GM23338 (cell line): ENCODE data around the gene EYA4. TPM values are rescaled to one million over a fixed set of nuclear protein-coding genes. Genes with fewer than 3 reads are reported as not detected.

Experiments
- ATAC-seq: fragments of 200-7000 bp; cut with Tn5 transposase; 3 replicates; pipeline ENCODE4 v1.9.1; 2020
- DNase-seq: peaks from one replicate; pipeline ENCODE4 v3.0.0-alpha.2; 2015; ENCODE audit warnings: low spot score
- H2AFZ ChIP-seq: fragments of 200-600 bp; sonication (generic); 2 replicates; pipeline ENCODE4 v1.8.0; 2016; ENCODE audit warnings: antibody characterized with exemption, mild to moderate bottlenecking, moderate library complexity
- H3F3A ChIP-seq: fragments of 200-600 bp; sonication (generic); replicated peaks from 2 replicates; pipeline ENCODE4 v1.8.0; 2017; ENCODE audit warnings: antibody characterized with exemption, mixed run types, low read depth
- H3K27ac ChIP-seq: fragments of 200-600 bp; sonication (generic); 2 replicates; pipeline ENCODE4 v1.6.1; 2016; ENCODE audit warnings: low read depth
- H3K27me3 ChIP-seq: fragments of 200-600 bp; sonication (generic); 2 replicates; pipeline ENCODE4 v1.8.0; 2016; ENCODE audit warnings: mild to moderate bottlenecking, mixed run types, moderate library complexity; ENCODE audit not compliant: insufficient read depth
- H3K36me3 ChIP-seq: fragments of 200-600 bp; sonication (generic); 2 replicates; pipeline ENCODE4 v1.8.0; 2016; ENCODE audit warnings: mild to moderate bottlenecking; ENCODE audit not compliant: insufficient read depth
- H3K4me1 ChIP-seq: fragments of 200-600 bp; sonication (generic); 2 replicates; pipeline ENCODE4 v1.8.0; 2016; ENCODE audit warnings: mild to moderate bottlenecking, moderate library complexity; ENCODE audit not compliant: insufficient read depth
- H3K4me2 ChIP-seq: fragments of 200-600 bp; sonication (generic); 2 replicates; pipeline ENCODE4 v1.7.1; 2017; ENCODE audit warnings: mixed run types
- H3K4me3 ChIP-seq: fragments of 200-600 bp; sonication (generic); 2 replicates; pipeline ENCODE4 v1.6.1; 2016; ENCODE audit warnings: mixed run types
- H3K79me2 ChIP-seq: fragments of 200-600 bp; sonication (generic); replicated peaks from 2 replicates; pipeline ENCODE4 v1.8.0; 2017; ENCODE audit warnings: mild to moderate bottlenecking; ENCODE audit not compliant: insufficient read depth
- H3K9me2 ChIP-seq: fragments of 200-600 bp; sonication (generic); 2 replicates; pipeline ENCODE4 v1.8.0; 2017; ENCODE audit not compliant: insufficient read depth
- H4K20me1 ChIP-seq: fragments of 200-600 bp; sonication (generic); replicated peaks from 2 replicates; pipeline ENCODE4 v1.8.0; 2017; ENCODE audit warnings: mild to moderate bottlenecking; ENCODE audit not compliant: insufficient read depth
- H3K27ac Mint-ChIP-seq: 2 replicates; pipeline ENCODE4 v1.8.0; 2020; ENCODE audit warnings: inconsistent platforms, mild to moderate bottlenecking, moderate library complexity, mixed read lengths
- H3K27me3 Mint-ChIP-seq: 3 replicates; pipeline ENCODE4 v1.8.0; 2022; ENCODE audit warnings: low read depth, mild to moderate bottlenecking, moderate library complexity, mixed read lengths, inconsistent platforms; ENCODE audit not compliant: insufficient read depth, poor library complexity
- H3K36me3 Mint-ChIP-seq: 3 replicates; pipeline ENCODE4 v1.8.0; 2021; ENCODE audit warnings: low read depth, mild to moderate bottlenecking, inconsistent platforms, moderate library complexity, mixed read lengths
- H3K4me1 Mint-ChIP-seq: 3 replicates; pipeline ENCODE4 v1.8.0; 2020; ENCODE audit warnings: mild to moderate bottlenecking, inconsistent platforms, mixed read lengths
- H3K4me3 Mint-ChIP-seq: 3 replicates; pipeline ENCODE4 v1.8.0; 2021; ENCODE audit warnings: moderate library complexity, mild to moderate bottlenecking, inconsistent platforms, mixed read lengths
- H3K9me3 Mint-ChIP-seq: 3 replicates; pipeline ENCODE4 v1.8.0; 2020; ENCODE audit warnings: moderate library complexity, mild to moderate bottlenecking, inconsistent platforms, mixed read lengths
- CREB1 ChIP-seq: fragments of 250-450 bp; sonication (Bioruptor Pico); IDR thresholded peaks from 2 replicates; pipeline ENCODE4 v1.5.0; 2020; ENCODE audit warnings: low read depth, mild to moderate bottlenecking, moderate library complexity
- ETS1 ChIP-seq: IDR thresholded peaks from 2 replicates; pipeline ENCODE4 v1.6.1; 2016; ENCODE audit warnings: antibody characterized with exemption
- EZH2phosphoT487 ChIP-seq: fragments of 200-600 bp; sonication (generic); IDR thresholded peaks from one replicate; pipeline ENCODE4 v1.8.1; 2018; ENCODE audit warnings: antibody characterized with exemption; ENCODE audit not compliant: unreplicated experiment
- ZNF114 ChIP-seq: fragments of 250-450 bp; sonication (Bioruptor Pico); IDR thresholded peaks from 2 replicates; pipeline ENCODE4 v1.5.0; 2020; ENCODE audit warnings: mild to moderate bottlenecking, moderate library complexity
- ZNF331 ChIP-seq: fragments of 250-450 bp; sonication (Bioruptor Pico); IDR thresholded peaks from 2 replicates; pipeline ENCODE4 v1.5.0; 2020; ENCODE audit warnings: low read depth, mild to moderate bottlenecking, moderate library complexity
- ZNF462 ChIP-seq: fragments of 250-450 bp; sonication (Bioruptor Pico); IDR thresholded peaks from 2 replicates; pipeline ENCODE4 v1.5.0; 2020; ENCODE audit warnings: mild to moderate bottlenecking, moderate library complexity
- polyA plus RNA-seq: library from polyadenylated mRNA; unstranded; fragments of >200 nt; fragmentation: Nextera tagmentation; extraction: Ambion mirVana; gene quantifications from 2 replicates; pipeline ENCODE4 v1.2.1, GENCODE V29; 2016
- total RNA-seq: library from RNA; depleted of rRNA; stranded (reverse); fragments of >200 nt; shearing (Covaris generic); gene quantifications from 2 replicates; pipeline ENCODE4 v1.2.3, GENCODE V29; 2014

Gene EYA4
- total and polyA plus RNA-seq, 2 experiments from 2014 or later = 0.05 to 0.21 TPM

GRCh38 chr6:133501675-133502270 lies 260.6 kb downstream of the EYA4 start:
- H3K9me3 Mint-ChIP-seq = no peaks in the 10 kb centered on the region; the same call in 2 of the 3 replicates
- no peak overlapping the region for H3K4me3 ChIP-seq
- H4K20me1 ChIP-seq = no peaks in the 10 kb centered on the region
- ATAC-seq (no peak), DNase-seq (no peak)
- H3K4me1 ChIP-seq = no peaks in the 10 kb centered on the region
- no peaks in the 10 kb centered on the region for H3K4me1 Mint-ChIP-seq
- H3K4me3 Mint-ChIP-seq = no peak overlapping the region
- no peaks in the 10 kb centered on the region for H3K79me2 ChIP-seq
- TF ChIP-seq ZNF331 = no peak
- TF ChIP-seq ZNF462 (CRISPR knock-in tag) = no peak
- TF ChIP-seq ETS1 = no peak
- TF ChIP-seq EZH2phosphoT487 = no peak
- no peak for TF ChIP-seq CREB1 (CRISPR knock-in tag)
- TF ChIP-seq ZNF114 (CRISPR knock-in tag) = no peak
- H3K27me3 ChIP-seq = no peaks in the 10 kb centered on the region
- H2AFZ ChIP-seq = no peak overlapping the region
- H3K36me3 Mint-ChIP-seq = no peaks in the 10 kb centered on the region
- H3K4me2 ChIP-seq = no peak overlapping the region
- H3K27me3 Mint-ChIP-seq = no peaks in the 10 kb centered on the region
- H3K27ac Mint-ChIP-seq = no peak overlapping the region
- no peak overlapping the region for H3K27ac ChIP-seq
- no peaks in the 10 kb centered on the region for H3K36me3 ChIP-seq
- H3K9me2 ChIP-seq = 0 out of 2 replicates have a peak, but pooled peaks cover 2% of the 10 kb centered on the region
- no peaks in the 10 kb centered on the region for H3F3A ChIP-seq
